Endothelial cell of umbilical vein (primary cell): ENCODE measurements around the gene ZSWIM4.

Source experiments
- CTCF ChIP-seq, 2 donors: IDR thresholded peaks; 1 replicate in 1 of 2; 2 replicates in 1 of 2; pipeline ENCODE4 v1.5.1; 2011; ENCODE audit warnings: low read length in 2 of 2, mild to moderate bottlenecking in 2 of 2, moderate library complexity in 2 of 2, control low read depth in 1 of 2, inconsistent platforms in 1 of 2, low read depth in 1 of 2; ENCODE audit not compliant: insufficient read depth in 1 of 2; ENCODE audit errors: extremely low read depth in 1 of 2
- EZH2 ChIP-seq: IDR thresholded peaks from 2 replicates; pipeline ENCODE4 v1.6.1; 2012; ENCODE audit warnings: borderline replicate concordance, low read depth, mild to moderate bottlenecking, moderate library complexity, low read length, inconsistent platforms; ENCODE audit not compliant: severe bottlenecking
- POLR2A ChIP-seq: IDR thresholded peaks from 2 replicates; pipeline ENCODE4 v1.6.1; 2012; ENCODE audit warnings: low read depth, mild to moderate bottlenecking, control low read depth, low read length

- peak; percentile 58 for TF ChIP-seq POLR2A
- no peak for TF ChIP-seq EZH2
- TF ChIP-seq CTCF (IDR thresholded peaks at IDR 0.05; ENCODE audit: extremely low read depth in 1 of 2, insufficient read depth in 1 of 2, low read depth in 1 of 2, low read length in 2 of 2) = no peak
Observed at GRCh38 chr19:13839938-13840304, 44.7 kb downstream of the ZSWIM4 start.
